GM21447 (cell line): ENCODE results near the gene DOCK3.
"Not testable (repeated sequence)": the region's sequence is repeated elsewhere in the genome, so short reads cannot be mapped to it uniquely, and the experiment has no call there.

Source experiments
- ATAC-seq: cut with Tn5 transposase; IDR thresholded peaks from one replicate; pipeline ENCODE4 v1.9.1; 2021; ENCODE audit not compliant: unreplicated experiment

The DOCK3 gene

DNA sequence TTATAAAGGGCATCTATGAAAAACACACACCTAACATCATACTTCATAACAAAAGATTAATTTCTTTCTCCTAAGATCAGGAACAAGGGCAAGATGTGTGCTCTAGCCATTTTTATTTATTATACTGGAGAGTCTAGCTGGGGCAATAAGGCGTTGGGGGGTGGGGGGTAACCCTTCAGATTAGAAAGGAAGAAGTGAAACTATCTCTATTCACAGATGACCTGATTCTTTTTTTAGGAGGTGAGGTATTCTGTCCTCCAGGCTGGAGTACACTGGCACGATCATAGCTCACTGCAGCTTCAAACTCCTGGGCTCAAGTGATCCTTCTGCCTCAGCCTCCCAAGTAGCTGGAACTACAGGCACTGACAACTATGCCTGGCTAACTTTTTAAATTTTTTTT is 620.9 kb downstream of the DOCK3 start:
- peak; percentile 70 for ATAC-seq

DNA sequence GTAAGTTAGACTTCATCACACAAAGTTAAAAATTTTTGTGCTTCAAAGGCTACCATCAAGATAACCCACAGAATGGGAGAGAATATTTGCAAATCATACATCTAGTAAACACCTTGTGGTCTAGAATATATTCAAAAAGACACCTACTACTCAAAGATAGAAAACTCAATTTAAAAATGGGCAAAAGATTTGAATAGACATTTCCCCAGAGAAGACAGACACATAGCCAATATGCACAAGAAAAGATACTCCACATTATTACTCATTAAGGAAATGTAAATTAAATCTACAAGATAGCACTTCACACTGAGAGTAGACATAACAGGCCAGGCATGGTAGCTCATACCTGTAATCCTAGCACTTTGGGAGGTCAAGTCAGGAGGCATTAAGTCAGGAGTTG is 622.6 kb downstream of the DOCK3 start:
- no peak for ATAC-seq

DNA sequence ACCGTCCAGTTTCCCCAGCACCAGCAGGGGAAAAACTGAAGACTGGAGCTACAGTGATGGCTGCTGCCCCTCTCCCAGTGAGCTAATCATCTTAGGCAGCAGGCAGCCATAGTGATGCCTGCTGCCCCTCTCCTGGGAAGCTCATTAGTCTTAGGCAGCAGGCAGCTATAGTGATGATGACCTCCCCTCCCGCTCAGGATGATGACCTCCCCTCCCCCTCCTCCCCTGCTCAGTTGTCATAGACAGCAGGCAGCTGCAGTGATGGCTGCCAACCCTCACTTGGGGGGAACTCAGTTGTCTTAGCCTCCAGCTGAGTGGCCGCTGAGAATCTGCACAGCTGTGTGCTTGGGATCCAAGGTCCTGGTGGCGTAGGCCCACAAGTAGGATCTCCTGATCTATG is 629.5 kb downstream of the DOCK3 start:
- no peak for ATAC-seq

DNA sequence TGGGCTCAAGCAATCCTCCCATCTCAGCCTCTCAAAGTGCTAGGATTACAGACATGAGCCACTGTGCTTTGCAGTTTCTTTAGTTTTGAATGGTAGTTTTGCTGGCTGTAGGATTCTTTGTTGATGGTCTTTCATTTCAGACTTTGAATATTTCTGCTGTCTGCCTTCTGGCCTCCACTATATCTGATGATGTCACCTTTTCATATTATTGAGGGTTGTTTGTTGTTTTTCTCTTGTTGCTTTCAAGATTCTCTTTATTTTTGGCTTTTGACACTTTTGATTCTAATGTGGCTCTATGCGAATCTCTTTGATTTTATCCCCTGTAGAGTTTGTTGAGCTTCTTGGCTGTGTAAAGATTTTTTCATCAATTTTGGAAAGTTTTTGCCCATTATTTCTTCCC is 631.4 kb downstream of the DOCK3 start:
- no peak for ATAC-seq

DNA sequence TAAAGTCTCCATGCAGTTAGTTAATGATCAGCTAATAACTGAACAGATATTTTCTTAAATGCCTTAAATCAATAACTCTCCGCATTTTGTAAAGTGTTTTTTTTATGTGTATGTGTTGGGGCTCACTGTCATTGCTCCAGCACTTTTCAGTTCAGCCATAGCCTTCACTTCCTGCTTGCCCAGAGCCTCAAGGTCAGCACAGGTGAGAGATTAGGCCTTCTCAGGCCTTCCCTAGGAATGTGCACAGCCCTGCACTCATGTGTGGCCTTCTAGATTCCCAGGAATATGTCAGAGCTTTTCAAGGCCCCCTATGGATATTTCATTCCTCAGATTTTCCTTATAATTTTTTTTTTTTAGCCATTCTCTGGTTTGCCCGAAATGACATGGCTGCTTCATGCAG is 632.7 kb downstream of the DOCK3 start:
- ATAC-seq, result no peak

DNA sequence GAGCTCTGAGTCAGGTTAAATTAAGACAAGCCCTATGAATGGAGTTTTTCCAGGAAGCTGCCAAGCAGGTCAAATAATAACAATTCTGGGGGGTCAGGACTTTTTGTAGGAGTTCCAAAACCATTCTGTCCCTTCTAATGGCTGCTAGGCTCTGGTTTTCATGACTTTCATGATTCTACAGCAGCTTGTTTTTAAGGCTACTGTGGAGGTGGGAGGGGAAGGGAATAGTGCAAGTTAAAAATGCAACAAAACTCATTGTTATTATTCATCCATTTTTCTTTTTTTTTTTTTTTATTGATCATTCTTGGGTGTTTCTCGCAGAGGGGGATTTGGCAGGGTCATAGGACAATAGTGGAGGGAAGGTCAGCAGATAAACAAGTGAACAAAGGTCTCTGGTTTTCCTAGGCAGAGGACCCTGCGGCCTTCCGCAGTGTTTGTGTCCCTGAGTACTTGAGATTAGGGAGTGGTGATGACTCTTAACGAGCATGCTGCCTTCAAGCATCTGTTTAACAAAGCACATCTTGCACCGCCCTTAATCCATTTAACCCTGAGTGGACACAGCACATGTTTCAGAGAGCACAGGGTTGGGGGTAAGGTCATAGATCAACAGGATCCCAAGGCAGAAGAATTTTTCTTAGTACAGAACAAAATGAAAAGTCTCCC is 633.3 kb downstream of the DOCK3 start:
- not testable (repeated sequence) for ATAC-seq

DNA sequence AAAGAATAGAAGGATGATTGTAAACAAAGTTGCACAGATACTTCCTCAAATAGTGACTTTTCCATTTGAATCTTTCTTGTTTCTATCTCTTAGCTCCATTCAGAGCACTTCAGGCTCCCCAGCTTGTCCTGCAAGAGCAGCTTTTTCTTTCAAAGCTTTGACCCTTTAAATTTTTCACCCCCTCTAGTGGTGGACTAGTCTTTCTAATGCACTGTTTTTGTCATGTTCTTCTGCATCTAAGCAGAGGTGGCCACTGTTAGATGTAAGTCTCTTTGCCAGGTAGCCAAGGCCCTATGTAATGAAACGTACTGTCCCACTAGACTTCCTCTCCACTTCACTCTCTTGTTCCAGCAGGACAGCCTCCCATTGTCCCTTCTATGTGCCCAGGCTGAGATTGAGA is 636.3 kb downstream of the DOCK3 start:
- ATAC-seq, result no peak

DNA sequence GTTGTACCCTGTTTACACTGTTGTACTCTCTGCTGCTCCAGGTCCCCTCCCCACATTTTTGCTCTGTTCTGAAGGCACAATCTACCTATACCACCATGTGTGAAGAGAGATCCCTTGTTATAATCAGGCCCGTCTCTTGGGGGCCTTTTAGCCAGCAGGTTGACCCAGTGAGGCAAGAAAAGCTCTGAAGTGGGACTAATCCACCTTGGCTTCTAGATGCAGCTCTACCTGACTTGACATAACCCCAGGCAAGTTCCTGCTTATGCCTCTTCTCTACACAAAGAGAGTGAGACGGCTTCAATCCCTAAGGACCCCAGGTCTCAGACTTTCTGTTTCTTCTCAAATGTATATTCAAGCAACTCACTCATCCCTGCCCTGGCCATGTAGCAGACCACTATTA is 653.5 kb downstream of the DOCK3 start:
- no peak for ATAC-seq

DNA sequence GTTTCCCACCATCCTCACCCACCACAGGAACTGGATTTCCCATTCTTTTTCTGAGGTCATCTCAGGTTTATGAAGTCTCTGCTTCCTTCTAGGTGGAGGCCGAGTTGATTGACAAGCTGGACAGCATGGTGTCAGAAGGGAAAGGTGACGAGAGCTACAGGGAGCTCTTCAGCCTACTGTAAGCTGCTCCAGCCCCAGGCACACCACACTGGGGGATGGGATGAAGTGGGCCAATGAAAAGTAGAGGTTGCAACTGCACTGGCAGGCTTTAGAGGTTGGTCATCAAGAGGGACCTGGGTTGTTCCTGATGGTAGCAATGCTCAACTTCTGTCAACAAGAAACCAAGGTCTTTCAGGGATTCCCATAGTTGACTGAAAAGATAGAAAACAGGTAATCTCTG is 655.3 kb downstream of the DOCK3 start:
- ATAC-seq, result no peak

DNA sequence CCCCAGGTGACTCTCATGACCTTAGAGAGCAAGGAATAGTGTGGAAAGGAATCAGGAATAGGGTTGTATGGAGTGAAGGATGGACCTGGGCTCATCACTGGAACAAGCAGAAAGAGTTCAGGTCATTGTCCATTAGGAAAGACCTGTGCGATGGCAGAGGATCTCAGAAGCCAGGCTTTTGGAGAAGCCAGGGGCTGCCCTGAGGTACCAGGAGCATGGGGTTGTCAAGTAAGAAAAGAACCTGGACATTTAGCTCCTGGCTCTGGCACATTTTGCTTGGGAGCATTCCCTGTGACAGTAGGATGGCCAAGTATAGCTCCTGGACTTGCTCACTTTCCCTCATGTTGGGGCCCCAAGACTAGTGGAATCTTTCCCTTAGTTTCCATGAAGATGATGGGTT is 657.4 kb downstream of the DOCK3 start:
- ATAC-seq, result no peak

DNA sequence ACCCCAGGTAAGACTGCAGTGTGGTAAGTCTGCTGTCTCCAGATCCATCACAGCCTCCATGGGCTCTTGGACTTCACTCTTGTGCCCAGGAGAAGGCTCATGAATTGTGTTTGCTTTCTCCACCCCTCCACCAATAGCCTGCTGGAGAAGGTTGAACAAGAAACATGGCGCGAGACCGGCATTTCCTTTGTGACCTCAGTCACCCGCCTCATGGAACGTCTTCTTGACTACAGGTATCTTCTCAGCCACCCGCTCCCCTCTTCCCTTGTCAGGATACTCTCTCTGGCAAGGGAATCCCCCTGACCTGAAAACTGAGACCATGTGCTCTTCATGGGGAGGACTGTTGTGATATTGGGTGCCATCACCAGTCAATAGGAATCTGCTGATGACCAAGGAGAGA is 658.3 kb downstream of the DOCK3 start:
- no peak for ATAC-seq

DNA sequence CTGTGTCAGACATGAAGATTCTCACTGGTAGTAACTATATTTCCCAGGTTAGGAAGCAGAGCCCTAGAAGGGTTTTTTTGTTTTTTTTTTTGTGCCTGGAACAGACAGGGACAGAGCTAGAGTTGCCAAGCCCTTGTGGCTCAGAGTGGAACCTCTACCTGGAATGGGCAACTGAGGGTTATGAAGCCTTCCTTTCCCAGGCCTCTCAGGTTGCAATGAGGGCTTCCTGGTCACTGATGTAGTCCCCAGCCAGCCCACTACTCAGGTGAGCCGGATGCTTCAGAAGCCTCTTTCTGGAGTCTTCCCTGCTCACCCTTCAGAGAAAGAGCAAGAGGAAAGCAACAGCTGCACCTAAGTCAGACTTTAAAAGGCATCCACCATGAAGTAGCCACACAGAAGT is 661.5 kb downstream of the DOCK3 start:
- no peak for ATAC-seq

DNA sequence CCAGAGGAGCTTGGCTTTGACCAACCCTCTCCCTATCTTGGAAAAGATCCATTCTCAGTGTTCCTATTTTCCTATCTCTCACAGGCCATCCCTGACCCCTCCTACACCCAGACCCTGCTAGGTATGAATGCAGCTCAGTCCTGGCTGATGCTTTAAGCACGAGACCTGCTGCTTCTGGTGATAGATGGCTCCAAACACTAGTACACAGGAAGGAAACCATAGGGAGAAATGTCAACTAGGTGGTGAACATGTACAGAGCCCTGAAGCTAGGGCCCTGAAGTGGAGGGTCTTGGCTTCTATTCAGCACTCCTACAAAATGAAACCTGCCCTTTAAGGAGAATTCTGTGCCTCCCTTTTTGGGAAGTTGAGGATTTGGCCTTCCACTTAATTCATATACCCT is 662.9 kb downstream of the DOCK3 start:
- ATAC-seq, result no peak

DNA sequence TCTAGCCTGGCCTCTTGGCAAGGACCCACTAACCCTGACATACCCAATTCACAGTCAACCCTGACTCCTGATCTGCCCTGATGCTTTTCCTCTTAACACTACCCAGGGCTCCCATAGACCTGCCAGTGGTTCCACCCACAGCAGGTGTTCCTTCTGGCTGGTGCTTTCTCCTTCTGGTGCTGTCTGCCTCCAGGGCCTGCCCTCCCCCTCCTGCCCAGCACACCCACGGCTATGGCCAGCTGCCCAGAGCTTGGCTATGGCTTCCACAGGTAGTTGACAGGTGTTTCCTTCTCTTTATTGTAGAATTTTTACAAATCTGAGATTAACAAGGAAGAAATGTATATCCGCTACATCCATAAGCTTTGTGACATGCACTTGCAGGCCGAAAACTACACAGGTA is 663.9 kb downstream of the DOCK3 start:
- ATAC-seq, result no peak

DNA sequence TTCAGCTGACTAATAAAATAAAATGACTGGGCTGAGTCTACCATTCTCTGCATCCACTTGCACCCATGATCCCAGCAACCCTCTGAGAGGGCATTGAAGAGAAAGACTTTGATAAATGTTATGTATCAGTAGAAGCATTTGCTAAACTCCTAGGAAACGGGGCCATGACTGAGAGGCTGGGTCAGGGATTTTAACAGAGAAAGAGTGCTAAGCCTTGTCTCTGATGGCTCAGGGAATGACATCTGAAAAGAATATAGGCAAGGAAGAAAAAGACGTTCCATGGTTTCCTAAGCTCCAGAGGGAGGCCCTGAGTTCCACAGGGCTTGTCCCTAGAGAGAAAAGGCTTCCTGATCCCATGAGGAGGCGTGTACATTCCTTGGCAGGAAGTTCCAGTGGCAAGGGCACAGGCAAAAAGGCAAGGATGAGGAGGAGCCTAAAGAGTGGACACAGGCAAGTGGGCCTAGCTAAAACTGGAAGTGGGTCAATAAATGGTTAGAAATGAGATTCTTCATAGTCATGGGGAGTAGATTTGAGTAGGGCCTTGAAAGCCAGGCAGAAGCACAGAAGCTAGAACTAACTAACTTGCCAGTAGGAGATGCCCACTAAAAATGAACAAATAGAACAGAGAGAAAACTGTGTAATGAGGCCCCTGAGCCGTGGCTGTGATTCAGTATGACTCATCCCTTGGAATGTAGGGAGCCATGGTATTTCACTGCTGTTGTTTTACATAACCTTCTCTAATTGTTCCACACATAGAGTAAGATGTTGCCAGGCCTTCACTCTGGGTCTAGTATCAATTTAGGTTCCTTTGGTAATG is 665.5 kb downstream of the DOCK3 start:
- ATAC-seq, result no peak

DNA sequence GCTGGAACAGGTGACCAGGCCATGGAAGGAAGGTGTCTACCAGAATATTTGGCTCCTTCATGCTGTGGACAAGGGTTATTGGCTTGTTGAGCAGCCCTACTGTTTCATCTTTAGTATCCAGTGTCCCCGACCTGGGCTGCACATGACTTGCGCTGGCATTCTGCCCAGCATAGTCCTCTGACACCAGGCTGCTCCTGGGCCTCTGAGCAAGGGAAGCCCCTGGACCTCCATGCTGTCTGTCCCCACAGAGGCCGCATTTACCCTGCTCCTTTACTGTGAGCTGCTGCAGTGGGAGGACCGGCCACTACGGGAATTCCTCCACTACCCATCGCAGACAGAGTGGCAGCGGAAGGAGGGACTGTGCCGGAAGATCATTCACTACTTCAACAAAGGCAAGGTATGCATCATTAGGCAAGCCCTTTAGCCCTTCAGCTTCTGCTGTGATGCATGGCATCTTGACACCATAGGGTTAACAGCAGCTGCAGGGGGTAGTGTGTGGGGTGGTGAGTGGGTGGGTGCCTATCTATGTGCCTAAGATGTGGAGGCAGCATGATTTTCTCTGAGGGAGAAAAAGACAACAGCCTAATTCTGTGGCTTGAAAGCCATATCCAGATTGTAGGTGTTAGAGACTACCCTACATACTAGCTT is 666.4 kb downstream of the DOCK3 start:
- no peak for ATAC-seq

DNA sequence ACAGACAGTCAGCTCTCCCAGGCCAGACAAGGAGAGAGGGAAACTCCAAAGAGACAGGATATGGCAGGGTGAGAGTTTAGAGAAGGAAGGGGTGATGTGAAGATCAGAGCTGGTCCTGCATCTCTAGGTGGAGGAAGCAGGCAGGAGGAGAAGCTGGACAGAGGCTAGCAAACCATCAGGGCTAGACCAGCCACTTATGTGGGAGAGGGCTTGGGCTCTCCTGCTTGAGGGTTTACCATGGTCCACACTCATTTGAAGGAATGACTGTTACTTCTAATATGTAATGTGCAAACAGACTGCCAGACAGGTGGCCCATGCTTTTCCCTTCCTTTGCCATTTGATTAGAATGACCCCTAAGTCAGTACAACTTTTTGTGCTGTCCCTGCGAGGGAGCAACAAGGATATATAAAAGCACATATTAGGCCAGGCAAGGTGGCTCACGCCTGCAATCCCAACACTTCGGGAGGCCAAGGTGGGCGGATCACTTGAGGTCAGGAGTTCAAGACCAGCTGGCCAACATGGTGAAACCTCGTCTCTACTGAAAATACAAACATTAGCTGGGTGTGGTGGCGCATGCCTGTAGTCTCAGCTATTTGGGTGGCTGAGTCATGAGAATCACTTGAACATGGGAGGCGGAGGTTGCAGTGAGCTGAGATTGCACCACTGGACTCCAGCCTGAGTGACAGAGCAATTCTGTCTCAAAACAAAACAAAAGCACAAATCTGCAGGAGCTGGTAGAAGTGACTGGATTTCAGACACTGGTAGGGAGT is 669.4 kb downstream of the DOCK3 start:
- ATAC-seq, result no peak

DNA sequence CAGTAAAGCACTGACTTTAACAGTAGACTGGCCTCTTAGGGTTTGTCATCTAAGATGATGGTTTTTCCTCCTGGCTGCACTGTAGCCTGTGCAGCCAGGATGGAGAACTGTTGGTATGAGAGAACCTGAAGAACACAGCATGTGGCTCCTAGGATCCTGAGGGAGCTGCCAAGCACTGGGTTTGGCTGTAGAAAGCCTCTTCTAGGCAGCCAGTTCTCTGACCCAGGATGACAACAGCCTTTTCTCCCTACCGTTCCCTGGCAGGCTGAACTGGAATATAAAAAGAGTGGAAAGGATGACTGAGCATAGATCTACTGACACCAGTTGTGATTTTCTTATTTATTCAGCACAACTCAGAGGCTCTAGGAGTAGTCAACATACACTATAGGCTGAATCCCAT is 676.0 kb downstream of the DOCK3 start:
- ATAC-seq, result no peak

DNA sequence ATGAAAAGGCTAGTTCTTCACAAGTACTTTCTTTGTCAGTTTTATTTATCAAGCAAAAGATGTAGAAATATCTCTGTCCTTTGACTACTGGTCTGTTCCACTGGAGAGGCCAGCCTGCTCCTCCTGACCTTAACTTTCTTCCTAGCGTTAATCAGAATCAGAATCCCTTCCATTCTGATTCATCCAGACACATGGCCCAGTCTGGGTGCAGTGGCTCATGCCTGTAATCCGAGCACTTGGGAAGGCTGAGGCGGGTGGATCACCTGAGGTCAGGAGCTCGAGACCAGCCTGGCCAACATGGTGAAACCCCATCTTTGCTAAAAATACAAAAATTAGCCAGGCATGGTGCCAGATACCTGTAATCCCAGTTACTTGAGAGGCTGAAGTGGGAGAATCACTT is 678.4 kb downstream of the DOCK3 start:
- no peak for ATAC-seq

DNA sequence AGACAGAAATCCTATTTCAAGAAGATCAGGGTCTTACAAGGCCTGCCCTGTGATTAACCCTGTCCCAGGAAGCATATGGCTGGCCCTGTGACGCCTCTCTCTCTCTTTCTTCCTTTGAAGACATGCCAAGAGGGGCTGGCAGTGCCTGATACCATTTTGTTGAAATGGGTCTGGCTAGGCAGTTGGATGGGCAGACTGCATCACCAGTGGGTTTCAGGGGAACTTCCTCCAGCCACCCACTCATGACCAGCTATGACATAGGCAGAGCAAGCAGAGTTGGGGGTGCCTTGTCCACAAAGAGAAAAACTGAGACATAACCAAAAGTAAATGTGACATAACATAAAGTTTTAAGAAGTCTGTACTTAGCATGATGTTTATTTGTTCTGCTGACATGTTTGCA is 679.0 kb downstream of the DOCK3 start:
- ATAC-seq, result no peak

DNA sequence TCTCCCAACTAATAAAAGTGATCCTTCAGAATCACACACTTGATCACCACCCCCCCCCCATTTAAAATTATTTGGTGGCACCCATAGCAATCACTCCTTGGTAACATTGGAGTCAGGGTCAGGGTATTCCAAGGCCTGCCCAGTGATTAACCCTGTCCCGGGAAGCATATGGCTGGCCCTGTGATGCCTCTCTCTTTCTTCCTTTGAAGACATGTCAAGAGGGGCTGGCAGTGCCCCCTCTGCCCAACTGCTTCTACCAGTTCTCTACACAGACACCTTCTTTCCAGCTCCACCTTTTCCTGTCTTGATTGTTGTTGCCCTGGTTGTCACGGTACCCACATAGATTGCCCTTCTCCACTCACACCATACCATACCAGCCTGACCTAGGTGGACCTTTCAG is 679.4 kb downstream of the DOCK3 start:
- ATAC-seq, result no peak
